Measurements from ENCODE around the gene AGK.

AGK gene

GRCh38 chr7:141590666-141591065 is 39.5 kb downstream of the AGK start:
- H3K14ac ChIP-seq (ENCODE audit: low read length) = no peak overlapping the region
- H2BK5ac ChIP-seq (ENCODE audit: low read depth, low read length, poor library complexity) = no peak overlapping the region
- no peak overlapping the region for H2AFZ ChIP-seq (ENCODE audit: insufficient read depth, low read length, poor library complexity)
- H3K9ac ChIP-seq (ENCODE audit: low read length) = no peak overlapping the region
- H2BK12ac ChIP-seq (ENCODE audit: low read length) = no peak overlapping the region
- WGBS (ENCODE audit: extremely low coverage, insufficient coverage, insufficient read length) = no CpG with 5 or more reads among the region's 3 CpGs
- H3K27ac ChIP-seq (ENCODE audit: low read depth, low read length) = no peak overlapping the region
- H3K4me2 ChIP-seq (ENCODE audit: low read length) = no peak overlapping the region
- H3K4me1 ChIP-seq (ENCODE audit: control insufficient read depth in 1 of 2, insufficient read depth in 2 of 2, low read length in 2 of 2) = peaks cover 4 to 8% of the 10 kb centered on the region in 2 experiments
- no peak overlapping the region for H3K4ac ChIP-seq (ENCODE audit: low read depth, low read length)
- no peak overlapping the region for H4K12ac ChIP-seq (ENCODE audit: low read depth, low read length)
- no peak overlapping the region for H2AK5ac ChIP-seq (ENCODE audit: low read length)
- no peak for DNase-seq
- H3K27me3 ChIP-seq (ENCODE audit: insufficient read depth, low read length) = no peaks in the 10 kb centered on the region
- H3K79me2 ChIP-seq (ENCODE audit: control insufficient read depth, insufficient read depth, low read length, poor library complexity) = no peaks in the 10 kb centered on the region
- H3K4me3 ChIP-seq (ENCODE audit: low read depth, low read length) = no peak overlapping the region
- H3K9me3 ChIP-seq (ENCODE audit: insufficient read depth, low read depth, low read length) = no peaks in the 10 kb centered on the region
- H3K36me3 ChIP-seq (ENCODE audit: control insufficient read depth in 1 of 2, insufficient read depth in 2 of 2, low read length in 2 of 2) = peaks cover 0 to 4% of the 10 kb centered on the region in 2 experiments
- H4K8ac ChIP-seq (ENCODE audit: low read depth, low read length) = no peak overlapping the region
- H3K23ac ChIP-seq (ENCODE audit: low read length) = no peak overlapping the region
- H3K79me1 ChIP-seq (ENCODE audit: low read length) = peaks cover 2% of the 10 kb centered on the region
- no peak overlapping the region for H2BK120ac ChIP-seq (ENCODE audit: insufficient read depth, low read length, poor library complexity)
- no peak overlapping the region for H4K91ac ChIP-seq (ENCODE audit: low read depth, low read length)
- H3K18ac ChIP-seq (ENCODE audit: low read length) = no peak overlapping the region

GRCh38 chr7:141593134-141593533 is 41.9 kb downstream of the AGK start:
- H3K9me3 ChIP-seq (ENCODE audit: insufficient read depth, low read depth, low read length) = no peaks in the 10 kb centered on the region
- H2AK5ac ChIP-seq (ENCODE audit: low read length) = no peak overlapping the region
- no peaks in the 10 kb centered on the region for H3K79me2 ChIP-seq (ENCODE audit: control insufficient read depth, insufficient read depth, low read length, poor library complexity)
- H4K12ac ChIP-seq (ENCODE audit: low read depth, low read length) = no peak overlapping the region
- H3K4me2 ChIP-seq (ENCODE audit: low read length) = no peak overlapping the region
- no peaks in the 10 kb centered on the region for H3K4me1 ChIP-seq (ENCODE audit: control insufficient read depth in 1 of 2, insufficient read depth in 2 of 2, low read length in 2 of 2)
- no peak overlapping the region for H4K91ac ChIP-seq (ENCODE audit: low read depth, low read length)
- H3K4ac ChIP-seq (ENCODE audit: low read depth, low read length) = no peak overlapping the region
- H3K27me3 ChIP-seq (ENCODE audit: insufficient read depth, low read length) = no peaks in the 10 kb centered on the region
- no peak for DNase-seq
- H3K79me1 ChIP-seq (ENCODE audit: low read length) = no peaks in the 10 kb centered on the region
- no peak overlapping the region for H3K4me3 ChIP-seq (ENCODE audit: low read depth, low read length)
- H2AFZ ChIP-seq (ENCODE audit: insufficient read depth, low read length, poor library complexity) = no peak overlapping the region
- no peak overlapping the region for H3K18ac ChIP-seq (ENCODE audit: low read length)
- H2BK5ac ChIP-seq (ENCODE audit: low read depth, low read length, poor library complexity) = no peak overlapping the region
- WGBS (ENCODE audit: extremely low coverage, insufficient coverage, insufficient read length) = no CpG with 5 or more reads among the region's 2 CpGs
- H3K9ac ChIP-seq (ENCODE audit: low read length) = no peak overlapping the region
- no peak overlapping the region for H3K23ac ChIP-seq (ENCODE audit: low read length)
- no peak overlapping the region for H3K27ac ChIP-seq (ENCODE audit: low read depth, low read length)
- H2BK120ac ChIP-seq (ENCODE audit: insufficient read depth, low read length, poor library complexity) = no peak overlapping the region
- H4K8ac ChIP-seq (ENCODE audit: low read depth, low read length) = no peak overlapping the region
- H3K36me3 ChIP-seq (ENCODE audit: control insufficient read depth in 1 of 2, insufficient read depth in 2 of 2, low read length in 2 of 2) = peaks cover 0 to 4% of the 10 kb centered on the region in 2 experiments
- H3K14ac ChIP-seq (ENCODE audit: low read length) = no peak overlapping the region
- H2BK12ac ChIP-seq (ENCODE audit: low read length) = no peak overlapping the region

- H3K4me2 ChIP-seq (ENCODE audit: low read length) = no peak overlapping the region
- no peak overlapping the region for H4K12ac ChIP-seq (ENCODE audit: low read depth, low read length)
- H2AFZ ChIP-seq (ENCODE audit: insufficient read depth, low read length, poor library complexity) = no peak overlapping the region
- H3K9ac ChIP-seq (ENCODE audit: low read length) = no peak overlapping the region
- no peak overlapping the region for H2BK120ac ChIP-seq (ENCODE audit: insufficient read depth, low read length, poor library complexity)
- no CpG with 5 or more reads among the region's 2 CpGs for WGBS (ENCODE audit: extremely low coverage, insufficient coverage, insufficient read length)
- H3K23ac ChIP-seq (ENCODE audit: low read length) = no peak overlapping the region
- no peak for DNase-seq
- no peak overlapping the region for H4K91ac ChIP-seq (ENCODE audit: low read depth, low read length)
- H3K4ac ChIP-seq (ENCODE audit: low read depth, low read length) = no peak overlapping the region
- no peak overlapping the region for H3K18ac ChIP-seq (ENCODE audit: low read length)
- peaks cover 0 to 4% of the 10 kb centered on the region in 2 experiments for H3K36me3 ChIP-seq (ENCODE audit: control insufficient read depth in 1 of 2, insufficient read depth in 2 of 2, low read length in 2 of 2)
- no peaks in the 10 kb centered on the region for H3K9me3 ChIP-seq (ENCODE audit: insufficient read depth, low read depth, low read length)
- no peak overlapping the region for H4K8ac ChIP-seq (ENCODE audit: low read depth, low read length)
- no peaks in the 10 kb centered on the region for H3K27me3 ChIP-seq (ENCODE audit: insufficient read depth, low read length)
- no peak overlapping the region for H3K14ac ChIP-seq (ENCODE audit: low read length)
- H2BK5ac ChIP-seq (ENCODE audit: low read depth, low read length, poor library complexity) = no peak overlapping the region
- H2BK12ac ChIP-seq (ENCODE audit: low read length) = no peak overlapping the region
- H3K27ac ChIP-seq (ENCODE audit: low read depth, low read length) = no peak overlapping the region
- no peaks in the 10 kb centered on the region for H3K4me1 ChIP-seq (ENCODE audit: control insufficient read depth in 1 of 2, insufficient read depth in 2 of 2, low read length in 2 of 2)
- no peak overlapping the region for H3K4me3 ChIP-seq (ENCODE audit: low read depth, low read length)
- H3K79me2 ChIP-seq (ENCODE audit: control insufficient read depth, insufficient read depth, low read length, poor library complexity) = no peaks in the 10 kb centered on the region
- H2AK5ac ChIP-seq (ENCODE audit: low read length) = no peak overlapping the region
- no peaks in the 10 kb centered on the region for H3K79me1 ChIP-seq (ENCODE audit: low read length)
These were observed 46.8 kb downstream of the AGK start for GRCh38 chr7:141597966-141598365.

DNA sequence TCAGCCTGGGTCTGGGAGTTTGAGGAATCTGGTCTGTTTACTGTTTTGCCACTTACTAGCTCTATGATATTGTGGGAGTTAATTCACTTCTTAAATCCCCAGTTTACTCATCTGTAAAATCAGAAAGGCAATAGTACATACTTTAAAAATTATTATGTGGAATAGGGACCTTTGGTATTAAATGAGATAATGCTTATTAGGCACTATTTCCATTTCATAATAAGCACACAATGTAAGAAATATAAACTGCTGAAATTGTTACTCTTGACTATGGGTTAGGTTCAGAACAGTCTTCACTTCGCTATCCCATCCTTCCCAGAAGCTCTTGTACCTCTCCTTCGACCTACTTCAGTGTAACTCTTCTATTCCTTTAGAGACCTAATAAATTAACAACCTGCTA is 47.2 kb downstream of the AGK start:
- Histone ChIP-seq H3K27me3 (ENCODE audit: insufficient read depth, low read length) (no peaks in the 10 kb centered on the region), H4K8ac (ENCODE audit: low read depth, low read length) (no peak overlapping the region), H4K12ac (ENCODE audit: low read depth, low read length) (no peak overlapping the region), H3K79me1 (ENCODE audit: low read length) (no peaks in the 10 kb centered on the region), H3K9ac (ENCODE audit: low read length) (no peak overlapping the region), H3K4ac (ENCODE audit: low read depth, low read length) (no peak overlapping the region), H2BK120ac (ENCODE audit: insufficient read depth, low read length, poor library complexity) (no peak overlapping the region), H3K14ac (ENCODE audit: low read length) (no peak overlapping the region), H3K4me1 (ENCODE audit: control insufficient read depth in 1 of 2, insufficient read depth in 2 of 2, low read length in 2 of 2) (no peaks in the 10 kb centered on the region), H2BK5ac (ENCODE audit: low read depth, low read length, poor library complexity) (no peak overlapping the region), H3K4me2 (ENCODE audit: low read length) (no peak overlapping the region), H2BK12ac (ENCODE audit: low read length) (no peak overlapping the region), H3K4me3 (ENCODE audit: low read depth, low read length) (no peak overlapping the region), H3K79me2 (ENCODE audit: control insufficient read depth, insufficient read depth, low read length, poor library complexity) (no peaks in the 10 kb centered on the region), H3K36me3 (ENCODE audit: control insufficient read depth in 1 of 2, insufficient read depth in 2 of 2, low read length in 2 of 2) (peaks cover 0 to 2% of the 10 kb centered on the region in 2 experiments), H2AK5ac (ENCODE audit: low read length) (no peak overlapping the region), H3K9me3 (ENCODE audit: insufficient read depth, low read depth, low read length) (no peaks in the 10 kb centered on the region), H2AFZ (ENCODE audit: insufficient read depth, low read length, poor library complexity) (no peak overlapping the region), H4K91ac (ENCODE audit: low read depth, low read length) (no peak overlapping the region), H3K18ac (ENCODE audit: low read length) (no peak overlapping the region), H3K27ac (ENCODE audit: low read depth, low read length) (no peak overlapping the region), H3K23ac (ENCODE audit: low read length) (no peak overlapping the region)
- WGBS (ENCODE audit: extremely low coverage, insufficient coverage, insufficient read length) = no CpG with 5 or more reads among the region's 2 CpGs
- no peak for DNase-seq

Measured in trophoblast cell (in vitro differentiated cells and primary cell).